Measurements from ENCODE around the gene EMCN. TPM values are rescaled to one million over a fixed set of nuclear protein-coding genes. Genes with fewer than 3 reads are reported as not detected.

EMCN gene
- total RNA-seq, 1 experiment from 2014 or later = not detected

- TF ChIP-seq ZBTB21 (CRISPR knock-in tag; IDR thresholded peaks at IDR 0.05; ENCODE audit: borderline replicate concordance) (no peak), CREM (CRISPR knock-in tag; IDR thresholded peaks at IDR 0.05) (no peak), NR1H2 (CRISPR knock-in tag; IDR thresholded peaks at IDR 0.05) (no peak), ZNF219 (CRISPR knock-in tag; IDR thresholded peaks at IDR 0.05; ENCODE audit: borderline replicate concordance) (no peak), MAX (CRISPR knock-in tag; IDR thresholded peaks at IDR 0.05) (no peak), JAZF1 (CRISPR knock-in tag; IDR thresholded peaks at IDR 0.05) (no peak)
Observed at GRCh38 chr4:100369871-100370270, 148.0 kb downstream of the EMCN start (continued).

- no peak for ATAC-seq
- H3K27me3 Mint-ChIP-seq (ENCODE audit: low read depth) = no peaks in the 10 kb centered on the region
- no peaks in the 10 kb centered on the region for H3K36me3 Mint-ChIP-seq
- peaks cover 4% of the 10 kb centered on the region for H3K9me3 Mint-ChIP-seq
- TF ChIP-seq NR3C1 (CRISPR knock-in tag; conservative IDR thresholded peaks at IDR 0.05; ENCODE audit: low read depth) (no peak), JAZF1 (CRISPR knock-in tag; IDR thresholded peaks at IDR 0.05) (no peak)
- peaks cover 24% of the 10 kb centered on the region for H3K4me1 Mint-ChIP-seq
- DNase-seq (ENCODE audit: low spot score) = no peak
- no peak overlapping the region for H3K4me3 Mint-ChIP-seq
- ChIA-PET CTCF (no interaction called here), POLR2A (no interaction called here)
- H3K27ac Mint-ChIP-seq = no peak overlapping the region
Observed at GRCh38 chr4:100367451-100367850, 150.4 kb downstream of the EMCN start.

GRCh38 chr4:100366213-100366612, 151.6 kb downstream of the EMCN start:
- POLR2A ChIA-PET = no interaction called here
- peaks cover 4% of the 10 kb centered on the region for H3K9me3 Mint-ChIP-seq
- DNase-seq (ENCODE audit: low spot score) = peak; percentile 18

GRCh38 chr4:100362366-100362765, 155.5 kb downstream of the EMCN start:
- H3K9me3 Mint-ChIP-seq = peaks cover 29% of the 10 kb centered on the region
- ChIA-PET POLR2A (no interaction called here), CTCF (interaction anchor here (1.3 kb wide), 1 partner anchor 10 kb away, joined by 4 read pairs; no protein-coding TSS in a partner anchor)
- peaks cover 14% of the 10 kb centered on the region for H3K36me3 Mint-ChIP-seq
- DNase-seq (ENCODE audit: low spot score) (no peak), ATAC-seq (no peak)
- no peak overlapping the region for H3K4me3 Mint-ChIP-seq
- H3K4me1 Mint-ChIP-seq = peaks cover 16% of the 10 kb centered on the region
- H3K27me3 Mint-ChIP-seq (ENCODE audit: low read depth) = no peaks in the 10 kb centered on the region
- H3K27ac Mint-ChIP-seq = no peak overlapping the region
- no peak for TF ChIP-seq AFF4 (CRISPR knock-in tag; IDR thresholded peaks at IDR 0.05; ENCODE audit: borderline replicate concordance)
- no peak for TF ChIP-seq ATF2 (CRISPR knock-in tag; IDR thresholded peaks at IDR 0.05; ENCODE audit: borderline replicate concordance, low read depth)
- TF ChIP-seq NR2C2 (CRISPR knock-in tag; IDR thresholded peaks at IDR 0.05) = no peak
- no peak for TF ChIP-seq ZNF138 (CRISPR knock-in tag; conservative IDR thresholded peaks at IDR 0.05)
- TF ChIP-seq PREB (CRISPR knock-in tag; IDR thresholded peaks at IDR 0.05; ENCODE audit: borderline replicate concordance) = no peak
- TF ChIP-seq IRF1 (CRISPR knock-in tag; IDR thresholded peaks at IDR 0.05) = no peak

More at GRCh38 chr4:100366213-100366612, 151.6 kb downstream of the EMCN start:
- peak; percentile 95 for ATAC-seq
- peaks cover 24% of the 10 kb centered on the region for H3K4me1 Mint-ChIP-seq
- CTCF ChIA-PET = no interaction called here
- no peaks in the 10 kb centered on the region for H3K27me3 Mint-ChIP-seq (ENCODE audit: low read depth)
- TF ChIP-seq RELA (CRISPR knock-in tag; IDR thresholded peaks at IDR 0.05; ENCODE audit: borderline replicate concordance) (no peak), CREB1 (CRISPR knock-in tag; IDR thresholded peaks at IDR 0.05) (no peak), TEAD4 (CRISPR knock-in tag; IDR thresholded peaks at IDR 0.05) (no peak), GRHL2 (CRISPR knock-in tag; IDR thresholded peaks at IDR 0.05; ENCODE audit: insufficient replicate concordance, severe bottlenecking) (no peak), E2F4 (CRISPR knock-in tag; IDR thresholded peaks at IDR 0.05; ENCODE audit: borderline replicate concordance, low read depth) (no peak), HMGXB4 (CRISPR knock-in tag; IDR thresholded peaks at IDR 0.05) (no peak), NR3C1 (CRISPR knock-in tag; conservative IDR thresholded peaks at IDR 0.05; ENCODE audit: low read depth) (no peak), GABPB1 (CRISPR knock-in tag; IDR thresholded peaks at IDR 0.05) (no peak)
- no peak overlapping the region for H3K27ac Mint-ChIP-seq
- H3K4me3 Mint-ChIP-seq = no peak overlapping the region
- no peaks in the 10 kb centered on the region for H3K36me3 Mint-ChIP-seq
